GM18498 (cell line): ENCODE results near the gene ZNF609.
"Not testable (repeated sequence)": the region's sequence is repeated elsewhere in the genome, so short reads cannot be mapped to it uniquely, and the experiment has no call there.

ENCODE experiments used
- ATAC-seq: cut with Tn5 transposase; IDR thresholded peaks from one replicate; pipeline ENCODE4 v1.9.1; 2021; ENCODE audit warnings: mild to moderate bottlenecking, moderate library complexity; ENCODE audit not compliant: unreplicated experiment

ZNF609 gene

GRCh38 chr15:64618540-64618939 is 158.2 kb downstream of the ZNF609 start:
- ATAC-seq = no peak

GRCh38 chr15:64619880-64620839 is 159.8 kb downstream of the ZNF609 start:
- ATAC-seq = no peak

GRCh38 chr15:64621056-64621455 is 160.7 kb downstream of the ZNF609 start:
- ATAC-seq = no peak

- peak; percentile 75 for ATAC-seq
Measured at GRCh38 chr15:64622410-64623260, 162.3 kb downstream of the ZNF609 start.

GRCh38 chr15:64623347-64623996 is 163.1 kb downstream of the ZNF609 start:
- ATAC-seq = no peak

GRCh38 chr15:64624242-64624641 is 163.9 kb downstream of the ZNF609 start:
- ATAC-seq = no peak

- ATAC-seq = no peak
Measured at GRCh38 chr15:64629063-64629462, 168.7 kb downstream of the ZNF609 start.

GRCh38 chr15:64630396-64631107 is 170.2 kb downstream of the ZNF609 start:
- ATAC-seq = no peak

GRCh38 chr15:64632639-64633038 is 172.3 kb downstream of the ZNF609 start:
- ATAC-seq = not testable (repeated sequence)

GRCh38 chr15:64633332-64633731 is 173.0 kb downstream of the ZNF609 start:
- no peak for ATAC-seq

- ATAC-seq = peak; percentile 78
Measured at GRCh38 chr15:64634027-64634426, 173.6 kb downstream of the ZNF609 start.

GRCh38 chr15:64634576-64635498 is 174.5 kb downstream of the ZNF609 start:
- peak; percentile 62 for ATAC-seq

GRCh38 chr15:64635499-64636495 is 175.4 kb downstream of the ZNF609 start:
- ATAC-seq = no peak

GRCh38 chr15:64636556-64636955 is 176.2 kb downstream of the ZNF609 start:
- no peak for ATAC-seq

GRCh38 chr15:64637412-64637811 is 177.0 kb downstream of the ZNF609 start:
- ATAC-seq = no peak

- ATAC-seq = not testable (repeated sequence)
Measured at GRCh38 chr15:64639744-64640143, 179.4 kb downstream of the ZNF609 start.

GRCh38 chr15:64640146-64640871 is 179.9 kb downstream of the ZNF609 start:
- no peak for ATAC-seq
